ENCODE measurements around the gene SLC35G3. TPM values are rescaled to one million over a fixed set of nuclear protein-coding genes. Genes with fewer than 3 reads are reported as not detected.

Gene SLC35G3
- total and polyA plus RNA-seq, 2 of the 4 experiments (the other 2 are of a cell fraction) = not detected

GRCh38 chr17:35148144-35148543 is 46.0 kb downstream of the SLC35G3 start:
- H3K4me3 ChIP-seq (ENCODE audit: insufficient read depth, low read depth, low read length) = no peak overlapping the region
- CTCF ChIA-PET = no interaction called here
- H4K91ac ChIP-seq (ENCODE audit: insufficient read depth, low read depth, low read length) = no peak overlapping the region
- ATAC-seq (ENCODE audit: low read depth) (no peak), DNase-seq (no peak)
- no peak overlapping the region for H4K8ac ChIP-seq (ENCODE audit: low read depth in 2 of 2, low read length in 2 of 2)
- dilution Hi-C loops (cut with HindIII; ENCODE audit: low sequenced_read_pairs, unreplicated experiment) (no loop called here), in situ Hi-C loops (cut with MboI; ENCODE audit: low sequenced_read_pairs) (no loop called here), intact Hi-C loops (cut with micrococcal nuclease) (no loop called here)
- H2BK5ac ChIP-seq (ENCODE audit: low read depth, low read length, poor library complexity, severe bottlenecking) = no peak overlapping the region
- no peaks in the 10 kb centered on the region for H4K20me1 ChIP-seq (ENCODE audit: insufficient read depth, low read length)
- no TSS peak for BruUV-seq (replicated peaks)
- no peak overlapping the region for H3K4me2 ChIP-seq (ENCODE audit: low read depth, low read length)
- H3K4ac ChIP-seq (ENCODE audit: low read depth, low read length) = no peak overlapping the region
- H2AK5ac ChIP-seq (ENCODE audit: low read depth, low read length) = no peak overlapping the region
- H2BK20ac ChIP-seq (ENCODE audit: low read depth, low read length) = no peak overlapping the region
- no peak overlapping the region for H3K18ac ChIP-seq (ENCODE audit: low read depth, low read length)
- TF ChIP-seq MAZ (IDR thresholded peaks at IDR 0.05; ENCODE audit: borderline replicate concordance, low read depth, low read length) = no peak
- TF ChIP-seq BHLHE40 (IDR thresholded peaks at IDR 0.05; ENCODE audit: low read depth, low read length) = no peak
- no peak for TF ChIP-seq POLR2A (IDR thresholded peaks at IDR 0.05; ENCODE audit: low read depth, low read length)
- no peak for TF ChIP-seq FOS (IDR thresholded peaks at IDR 0.05; ENCODE audit: low read depth, low read length)
- TF ChIP-seq MAFK (IDR thresholded peaks at IDR 0.05; ENCODE audit: low read depth, low read length) = no peak
- no peak for TF ChIP-seq NFE2L2 (IDR thresholded peaks at IDR 0.05; ENCODE audit: low read depth, low read length)
- no peak for TF ChIP-seq RAD21 (IDR thresholded peaks at IDR 0.05; ENCODE audit: low read length)
- TF ChIP-seq SMC3 (IDR thresholded peaks at IDR 0.05; ENCODE audit: low read depth, low read length) = no peak
- TF ChIP-seq, protein P1, sequence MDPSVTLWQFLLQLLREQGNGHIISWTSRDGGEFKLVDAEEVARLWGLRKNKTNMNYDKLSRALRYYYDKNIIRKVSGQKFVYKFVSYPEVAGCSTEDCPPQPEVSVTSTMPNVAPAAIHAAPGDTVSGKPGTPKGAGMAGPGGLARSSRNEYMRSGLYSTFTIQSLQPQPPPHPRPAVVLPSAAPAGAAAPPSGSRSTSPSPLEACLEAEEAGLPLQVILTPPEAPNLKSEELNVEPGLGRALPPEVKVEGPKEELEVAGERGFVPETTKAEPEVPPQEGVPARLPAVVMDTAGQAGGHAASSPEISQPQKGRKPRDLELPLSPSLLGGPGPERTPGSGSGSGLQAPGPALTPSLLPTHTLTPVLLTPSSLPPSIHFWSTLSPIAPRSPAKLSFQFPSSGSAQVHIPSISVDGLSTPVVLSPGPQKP (IDR thresholded peaks at IDR 0.05; ENCODE audit: borderline replicate concordance, low read depth, low read length) = no peak
- no peak for TF ChIP-seq CEBPB (IDR thresholded peaks at IDR 0.05; ENCODE audit: low read depth, low read length)
- TF ChIP-seq CHD1 (IDR thresholded peaks at IDR 0.05; ENCODE audit: low read depth, low read length) = no peak
- TF ChIP-seq RFX5 (IDR thresholded peaks at IDR 0.05; ENCODE audit: low read depth, low read length) = no peak
- no peak for TF ChIP-seq MXI1 (IDR thresholded peaks at IDR 0.05; ENCODE audit: borderline replicate concordance, low read depth, low read length)
- TF ChIP-seq, protein P2, sequence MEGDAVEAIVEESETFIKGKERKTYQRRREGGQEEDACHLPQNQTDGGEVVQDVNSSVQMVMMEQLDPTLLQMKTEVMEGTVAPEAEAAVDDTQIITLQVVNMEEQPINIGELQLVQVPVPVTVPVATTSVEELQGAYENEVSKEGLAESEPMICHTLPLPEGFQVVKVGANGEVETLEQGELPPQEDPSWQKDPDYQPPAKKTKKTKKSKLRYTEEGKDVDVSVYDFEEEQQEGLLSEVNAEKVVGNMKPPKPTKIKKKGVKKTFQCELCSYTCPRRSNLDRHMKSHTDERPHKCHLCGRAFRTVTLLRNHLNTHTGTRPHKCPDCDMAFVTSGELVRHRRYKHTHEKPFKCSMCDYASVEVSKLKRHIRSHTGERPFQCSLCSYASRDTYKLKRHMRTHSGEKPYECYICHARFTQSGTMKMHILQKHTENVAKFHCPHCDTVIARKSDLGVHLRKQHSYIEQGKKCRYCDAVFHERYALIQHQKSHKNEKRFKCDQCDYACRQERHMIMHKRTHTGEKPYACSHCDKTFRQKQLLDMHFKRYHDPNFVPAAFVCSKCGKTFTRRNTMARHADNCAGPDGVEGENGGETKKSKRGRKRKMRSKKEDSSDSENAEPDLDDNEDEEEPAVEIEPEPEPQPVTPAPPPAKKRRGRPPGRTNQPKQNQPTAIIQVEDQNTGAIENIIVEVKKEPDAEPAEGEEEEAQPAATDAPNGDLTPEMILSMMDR (conservative IDR thresholded peaks at IDR 0.05; ENCODE audit: low read depth, low read length) = no peak
- TF ChIP-seq RCOR1 (IDR thresholded peaks at IDR 0.05; ENCODE audit: insufficient replicate concordance, low read length) = no peak
- no peak for TF ChIP-seq USF2 (IDR thresholded peaks at IDR 0.05; ENCODE audit: low read depth, low read length)
- H3K9me1 ChIP-seq (ENCODE audit: insufficient read depth, low read length) = no peaks in the 10 kb centered on the region
- no peak overlapping the region for H3K27ac ChIP-seq (ENCODE audit: insufficient read depth, low read length)
- WGBS, 2 experiments (ENCODE audit: extremely low coverage in 2 of 2, insufficient read length in 1 of 2) = 63% methylated on average over 2 of the region's 9 CpGs; no CpG with 5 or more reads in 1 of the 2 experiments
- H2BK15ac ChIP-seq (ENCODE audit: low read depth, low read length) = no peak overlapping the region
- H3K36me3 ChIP-seq (ENCODE audit: control insufficient read depth, insufficient read depth, low read length) = no peaks in the 10 kb centered on the region
- H2AK9ac ChIP-seq (replicated peaks; ENCODE audit: low read depth, low read length, poor library complexity) = no peak overlapping the region
- H3K23ac ChIP-seq (ENCODE audit: low read depth, low read length) = no peak overlapping the region
- H3K9me3 ChIP-seq (ENCODE audit: control insufficient read depth, insufficient read depth, low read length) = no peaks in the 10 kb centered on the region
- peaks cover 34% of the 10 kb centered on the region for H3K27me3 ChIP-seq (ENCODE audit: control insufficient read depth, insufficient read depth, low read length)
- no peak overlapping the region for H3K9ac ChIP-seq (ENCODE audit: low read depth, low read length)
- POLR2A ChIA-PET (ENCODE audit: unreplicated experiment) = no interaction called here
- H3K4me1 ChIP-seq (ENCODE audit: control insufficient read depth, insufficient read depth, low read length) = no peaks in the 10 kb centered on the region
- H2AFZ ChIP-seq (replicated peaks; ENCODE audit: low read length, poor library complexity) = no peak overlapping the region
- no peak overlapping the region for H3K56ac ChIP-seq (ENCODE audit: extremely low read depth, insufficient read depth, low read length)
- no peak overlapping the region for H4K5ac ChIP-seq (ENCODE audit: low read depth, low read length)
- no peak overlapping the region for H3K14ac ChIP-seq (replicated peaks; ENCODE audit: low read depth, low read length)
- no peaks in the 10 kb centered on the region for H3K79me1 ChIP-seq (ENCODE audit: low read depth in 1 of 2, low read length in 2 of 2)
- H2BK120ac ChIP-seq (ENCODE audit: low read depth, low read length) = no peak overlapping the region
